Prostate gland (tissue), 2 donors: Measurements from ENCODE around the gene MAPK8IP3. TPM values are rescaled to one million over a fixed set of nuclear protein-coding genes. Genes with fewer than 3 reads are reported as not detected.

Source experiments
- DNase-seq: peaks from one replicate; pipeline ENCODE4 v3.0.0-alpha.2; 2019; ENCODE audit warnings: low spot score
- H3K27ac ChIP-seq, 2 donors: fragments of 200-600 bp; sonication (generic); 2 replicates each; pipeline ENCODE4 v1.5.1; 2017 to 2019
- H3K27me3 ChIP-seq: fragments of 200-600 bp; sonication (generic); replicated peaks from 2 replicates; pipeline ENCODE4 v1.5.1; 2019; ENCODE audit not compliant: insufficient read depth
- H3K36me3 ChIP-seq, 2 donors: fragments of 200-600 bp; sonication (generic); 1 replicate in 1 of 2; 2 replicates in 1 of 2; pipeline versions ENCODE4 v1.5.1 to v1.8.1; 2017 to 2019
- H3K4me1 ChIP-seq: fragments of 200-600 bp; sonication (generic); replicated peaks from 2 replicates; pipeline ENCODE4 v1.5.1; 2019
- H3K4me3 ChIP-seq, 2 donors: fragments of 200-600 bp; sonication (generic); 2 replicates each; pipeline ENCODE4 v1.5.1; 2017 to 2019
- H3K9me3 ChIP-seq: fragments of 200-600 bp; sonication (generic); 2 replicates; pipeline ENCODE4 v1.5.1; 2017
- CTCF ChIP-seq, 4 experiments: fragments of 200-600 bp in 2 of 4; fragments of 450-650 bp in 2 of 4; sonication (generic) in 2 of 4; IDR thresholded peaks; 1 replicate in 3 of 4; 2 replicates in 1 of 4; pipeline ENCODE4 v1.5.1; 2016 to 2019; ENCODE audit warnings: antibody characterized with exemption in 4 of 4, mild to moderate bottlenecking in 2 of 4, moderate library complexity in 2 of 4
- POLR2A ChIP-seq: fragments of 450-650 bp; IDR thresholded peaks from one replicate; pipeline ENCODE4 v1.6.1; 2016; ENCODE audit warnings: antibody characterized with exemption, mild to moderate bottlenecking
- POLR2AphosphoS5 ChIP-seq: sonication (generic); formaldehyde crosslinking; IDR thresholded peaks from one replicate; pipeline ENCODE4 v1.6.1; 2017; ENCODE audit warnings: antibody characterized with exemption
- WGBS: methylation state at CpG from one replicate; pipeline ENCODE4 v1.1.5; 2018; 5-methylcytosine and 5-hydroxymethylcytosine counted together
- intact Hi-C: fragments of 100-400 bp; cut with DNase I; formaldehyde crosslinking; loops from one replicate; pipeline ENCODE4 v1.14.2; 2022
- total RNA-seq, 2 donors: library from RNA; depleted of rRNA; stranded (reverse); fragments of >200 nt; gene quantifications; one replicate each; pipeline ENCODE4 v1.1.0, GENCODE V29; 2016

The MAPK8IP3 gene
- total RNA-seq, 2 donors from 2014 or later, result 56.0 to 157 TPM

- Histone ChIP-seq H3K9me3 (no peaks in the 10 kb centered on the region), H3K27me3 (no peaks in the 10 kb centered on the region), H3K4me3 (no peak overlapping the region), H3K4me1 (no peaks in the 10 kb centered on the region), H3K27ac (no peak overlapping the region), H3K36me3 (no peaks in the 10 kb centered on the region)
- WGBS, result 94% methylated on average over 52 of the region's 53 CpGs
- intact Hi-C loops, result no loop called here
- peak; percentile 3 for DNase-seq
- TF ChIP-seq POLR2AphosphoS5 (no peak), POLR2A (no peak), CTCF (IDR thresholded peaks at IDR 0.05) (no peak)
These were observed 85.4 kb downstream of the MAPK8IP3 start for GRCh38 chr16:1791256-1791942.

- H3K27ac ChIP-seq, result no peak overlapping the region
- no peaks in the 10 kb centered on the region for H3K36me3 ChIP-seq
- no peaks in the 10 kb centered on the region for H3K9me3 ChIP-seq
- 88% methylated on average over 47 of the region's 59 CpGs for WGBS
- TF ChIP-seq POLR2AphosphoS5 (no peak), CTCF (IDR thresholded peaks at IDR 0.05) (no peak), POLR2A (no peak)
- no peak overlapping the region for H3K4me3 ChIP-seq
- no peaks in the 10 kb centered on the region for H3K27me3 ChIP-seq
- intact Hi-C loops, result no loop called here
- no peaks in the 10 kb centered on the region for H3K4me1 ChIP-seq
- no peak for DNase-seq
These were observed 86.2 kb downstream of the MAPK8IP3 start for GRCh38 chr16:1791943-1792812.

- Histone ChIP-seq H3K9me3 (no peaks in the 10 kb centered on the region), H3K36me3 (no peaks in the 10 kb centered on the region), H3K27ac (no peak overlapping the region), H3K27me3 (no peaks in the 10 kb centered on the region), H3K4me3 (no peak overlapping the region), H3K4me1 (no peaks in the 10 kb centered on the region)
- intact Hi-C loops, result no loop called here
- WGBS, result 89% methylated on average over 12 of the region's 33 CpGs
- no peak for TF ChIP-seq POLR2AphosphoS5
- no peak for TF ChIP-seq CTCF (IDR thresholded peaks at IDR 0.05)
- TF ChIP-seq POLR2A, result no peak
- DNase-seq, result no peak
These were observed 87.0 kb downstream of the MAPK8IP3 start for GRCh38 chr16:1792836-1793577.

- 28% methylated on average over 20 of the region's 28 CpGs for WGBS
- H3K9me3 ChIP-seq, result no peaks in the 10 kb centered on the region
- DNase-seq, result peak; percentile 4
- TF ChIP-seq CTCF (IDR thresholded peaks at IDR 0.05) (no peak), POLR2AphosphoS5 (no peak), POLR2A (no peak)
- H3K27ac ChIP-seq, result no peak within 1 kb of the TSS
- intact Hi-C loops, result no loop called here
- no peak within 1 kb of the TSS for H3K4me3 ChIP-seq
- no peaks in the 10 kb centered on the region for H3K27me3 ChIP-seq
- no peaks in the 10 kb centered on the region for H3K36me3 ChIP-seq
- no peaks in the 10 kb centered on the region for H3K4me1 ChIP-seq
These were observed 87.7 kb downstream of the MAPK8IP3 start, which contains the start of gene IGFALS for GRCh38 chr16:1793578-1794220. IGFALS (minus strand) TSS chr16:1793705; CDS start chr16:1793652, 53 bp downstream.
